ENCODE results near the gene SORBS1.
A peak's percentile ranks its signal among the peaks of the same experiment; 100 is the strongest.

SORBS1 gene

DNA sequence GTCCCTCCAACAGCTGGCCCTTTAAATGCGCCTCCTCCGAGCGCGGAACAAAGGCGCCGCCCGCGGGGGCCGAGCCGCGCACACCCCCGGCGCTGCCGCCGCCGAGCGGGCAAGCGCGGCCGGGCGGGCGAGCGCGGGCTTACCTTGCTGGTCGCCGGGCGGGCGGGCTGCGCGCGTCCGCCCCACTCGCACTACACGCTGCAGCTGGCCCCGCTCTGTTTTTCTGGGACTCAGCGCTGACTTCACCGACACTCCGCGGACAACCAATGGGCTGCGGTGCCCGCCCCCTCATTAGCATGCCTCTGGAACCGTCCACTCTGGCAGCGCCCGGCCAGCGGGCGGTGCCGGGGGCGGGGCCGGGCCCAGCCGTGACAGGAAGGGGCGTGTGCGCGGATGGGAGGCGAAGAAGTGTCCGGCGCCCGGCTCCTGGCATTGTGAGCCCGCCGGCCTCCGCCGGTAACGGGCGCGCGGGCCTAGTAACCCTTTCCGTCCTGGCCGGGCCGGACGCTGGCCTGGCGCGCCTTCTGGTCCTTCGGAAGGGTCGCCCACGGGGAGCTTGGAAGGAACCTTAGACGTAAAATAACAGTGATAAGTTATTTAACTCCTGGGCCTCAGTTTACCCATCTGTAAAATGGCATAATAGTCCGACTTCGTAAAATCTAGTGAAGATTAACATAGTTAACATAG lies at the start of gene SORBS1:
SORBS1 (minus strand) TSS at position 195 of the 687 bp plus-strand sequence. CDS start 120,236 bp downstream, outside the sequence.
- DNase-seq (ENCODE audit: low read depth): peak; percentile 97

DNA sequence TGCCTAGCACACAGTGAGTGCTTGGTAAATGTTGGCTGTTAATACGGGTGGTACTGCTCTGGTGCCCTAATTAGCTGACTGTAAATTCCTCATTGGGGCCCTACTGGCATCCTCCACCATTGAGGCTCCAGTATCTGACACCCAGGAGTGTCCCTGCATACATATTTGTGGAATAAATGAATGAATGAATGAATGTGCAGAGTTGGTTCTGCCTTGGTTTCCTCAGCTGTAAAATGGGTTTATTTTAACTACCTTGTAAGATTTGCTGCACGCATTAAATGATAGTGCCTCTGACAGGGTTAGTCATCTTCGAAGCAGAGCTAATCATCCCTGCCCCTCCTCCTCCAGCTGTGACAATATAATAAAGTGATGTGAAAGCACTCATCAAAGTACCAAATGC lies 49.6 kb upstream of the SORBS1 start:
- no peak for DNase-seq (ENCODE audit: low read depth)

DNA sequence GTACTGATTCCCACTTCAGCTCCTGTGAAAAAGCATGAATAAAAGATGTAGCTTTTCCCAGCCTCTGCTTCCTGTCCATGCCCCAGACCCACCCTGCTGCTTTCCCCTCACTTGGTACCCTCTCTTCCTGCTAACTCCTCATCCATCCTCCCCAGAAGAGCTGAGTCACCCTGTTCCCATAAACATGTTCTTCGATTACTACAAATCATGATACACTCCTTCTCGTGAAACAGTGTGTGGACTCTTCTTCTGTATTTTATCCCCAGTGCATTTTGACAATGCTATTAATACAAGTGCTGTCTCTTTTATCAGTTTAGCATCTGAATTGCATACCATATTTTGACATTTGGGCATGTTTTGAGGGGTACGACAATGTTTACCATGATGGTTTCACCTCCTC lies 45.8 kb upstream of the SORBS1 start:
- DNase-seq (ENCODE audit: low read depth): no peak

DNA sequence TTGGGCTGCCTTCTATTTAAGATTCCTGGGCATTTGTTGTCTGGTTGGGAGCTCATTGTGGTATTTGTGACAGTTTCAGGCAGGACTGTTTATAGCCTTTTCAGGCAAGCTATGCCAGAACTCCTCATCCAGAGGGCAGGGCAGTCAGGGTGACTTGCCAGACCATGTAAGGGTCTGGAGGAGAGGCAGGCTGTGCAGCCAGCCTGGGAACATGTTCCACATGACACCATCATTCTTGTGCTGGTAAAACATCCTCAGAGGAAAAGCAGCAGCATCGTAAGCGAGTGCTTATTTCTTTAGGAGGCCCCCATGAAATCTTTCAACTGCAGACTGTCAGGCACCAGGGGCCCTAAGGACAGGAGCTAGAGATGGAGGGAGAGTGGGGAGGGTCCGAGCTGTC lies 44.0 kb upstream of the SORBS1 start:
- DNase-seq (ENCODE audit: low read depth): peak; percentile 69

DNA sequence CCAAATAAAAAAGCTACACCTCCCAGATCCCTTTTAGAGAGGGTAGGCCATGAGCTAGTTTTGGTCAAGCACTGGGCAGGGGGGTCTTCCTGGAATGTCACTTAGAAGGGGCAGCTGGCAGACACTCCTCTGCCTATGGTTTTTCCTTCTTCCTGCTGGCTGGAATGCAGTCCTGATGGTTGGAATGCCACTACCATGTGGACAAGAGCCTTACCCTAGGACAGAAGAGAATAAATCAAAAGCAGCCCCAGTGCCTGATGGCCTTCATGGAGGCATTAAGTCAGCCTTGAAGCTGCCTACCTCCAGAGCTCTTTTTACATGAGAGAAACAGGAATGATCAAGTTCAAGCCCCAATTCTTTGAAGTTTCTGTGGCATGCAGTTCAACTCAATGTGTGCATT lies 43.5 kb upstream of the SORBS1 start:
- DNase-seq (ENCODE audit: low read depth): peak; percentile 39

DNA sequence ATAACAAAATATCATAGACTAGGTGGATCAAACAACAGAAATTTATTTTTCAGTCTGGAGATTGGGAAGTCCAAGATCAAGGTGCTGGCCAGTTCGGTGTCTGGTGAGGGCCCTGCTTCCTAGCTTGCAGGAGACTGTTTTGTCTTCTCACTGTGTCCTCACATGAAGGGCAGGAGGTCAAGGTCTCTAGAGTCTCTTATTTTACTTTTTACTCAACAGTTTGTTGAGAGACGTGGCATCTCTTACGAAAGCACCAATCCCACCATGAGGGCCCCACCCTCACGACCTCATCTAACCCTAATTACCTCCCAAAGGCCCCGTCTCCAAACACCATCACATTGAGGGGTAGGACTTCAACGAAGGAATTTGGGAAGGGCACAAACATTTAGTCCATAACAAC lies 41.2 kb upstream of the SORBS1 start:
- no peak for DNase-seq (ENCODE audit: low read depth)

DNA sequence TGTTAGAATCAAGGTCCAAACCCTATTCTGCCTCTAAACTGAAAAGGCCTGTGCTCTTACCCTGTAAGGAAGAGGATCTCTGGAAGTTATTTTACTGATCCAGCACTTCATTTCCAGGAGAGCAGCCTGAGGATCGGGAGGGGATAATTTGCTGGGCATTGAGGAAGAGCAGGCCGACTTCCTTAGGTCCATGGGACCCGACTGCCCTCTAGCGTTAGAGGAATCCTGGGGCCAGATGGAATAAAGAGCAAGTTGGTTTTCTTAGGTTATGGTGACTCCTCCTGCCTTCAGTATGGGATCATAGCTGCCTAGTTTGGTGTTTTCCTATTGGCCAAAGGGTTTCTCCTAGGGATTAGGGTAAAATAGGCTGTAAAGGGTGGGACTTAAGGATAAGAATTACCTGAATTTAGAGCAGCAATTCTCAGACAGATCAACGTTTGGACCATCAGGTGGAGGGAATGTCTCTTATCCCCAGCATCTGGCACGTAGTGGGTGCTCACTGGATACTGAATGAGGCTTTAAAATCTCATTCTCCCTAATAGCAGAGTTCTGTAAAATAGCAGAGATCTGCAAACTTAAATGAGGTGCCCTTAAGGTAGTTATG lies 40.0 kb upstream of the SORBS1 start:
- peak; percentile 86 for DNase-seq (ENCODE audit: low read depth)

DNA sequence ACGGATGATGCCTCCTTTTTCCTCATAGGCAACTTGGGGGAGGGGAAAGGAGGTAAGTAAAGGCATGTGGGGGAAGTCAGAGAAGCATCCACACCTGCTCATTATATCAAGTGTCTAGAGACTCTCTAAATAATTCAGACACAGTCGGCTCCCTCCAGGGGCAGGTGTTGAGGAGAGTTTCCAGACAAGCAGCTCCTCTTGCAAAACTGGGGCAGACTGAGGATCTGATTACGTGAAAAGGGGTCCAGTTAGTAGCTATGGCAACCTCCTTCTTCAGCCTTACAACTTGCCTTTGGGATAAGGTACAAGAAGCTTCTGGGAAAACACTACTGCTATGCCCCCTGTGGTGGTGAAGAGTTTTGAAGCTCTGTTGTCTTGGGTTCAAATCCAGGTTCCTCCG lies 39.0 kb upstream of the SORBS1 start:
- no peak for DNase-seq (ENCODE audit: low read depth)

DNA sequence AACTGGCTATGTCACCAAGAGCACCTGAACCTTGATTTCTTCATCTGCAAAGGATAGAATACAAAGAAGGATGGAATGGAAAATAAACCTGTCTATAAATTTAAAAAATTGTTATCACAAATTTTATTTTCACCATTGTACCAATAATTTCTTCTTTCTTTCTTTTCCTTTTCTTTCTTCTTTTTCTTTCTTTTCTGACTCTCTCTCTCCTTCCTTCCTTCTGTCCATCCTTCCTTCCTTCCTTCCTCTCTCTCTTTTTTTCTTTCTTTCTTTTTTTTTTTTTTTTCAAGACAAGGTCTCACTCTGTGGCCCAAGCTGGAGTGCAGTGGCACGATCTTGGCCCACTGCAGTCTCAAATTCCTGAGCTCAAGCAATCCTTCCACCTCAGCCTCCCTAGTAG lies 36.6 kb upstream of the SORBS1 start:
- DNase-seq (ENCODE audit: low read depth): no peak

DNA sequence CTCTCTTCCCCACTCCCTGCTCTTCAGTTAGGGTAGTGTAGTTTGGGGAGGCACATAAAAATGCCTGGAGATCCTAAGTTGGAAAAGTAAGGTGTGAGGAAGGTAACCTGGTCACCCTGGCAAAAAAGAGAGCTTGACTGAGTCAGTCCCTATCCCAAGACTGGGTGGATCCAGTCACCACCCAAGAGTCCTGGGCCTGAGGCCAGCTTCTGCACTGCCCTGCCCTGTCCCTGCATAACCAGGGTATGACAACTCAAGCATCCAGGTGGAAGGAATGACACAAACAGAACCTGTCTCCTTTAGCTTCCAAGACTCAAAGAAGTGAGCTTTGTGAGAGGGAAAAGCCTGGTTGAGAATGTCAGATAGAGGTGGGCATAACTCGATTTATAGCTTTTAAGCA lies 26.9 kb upstream of the SORBS1 start:
- no peak for DNase-seq (ENCODE audit: low read depth)

DNA sequence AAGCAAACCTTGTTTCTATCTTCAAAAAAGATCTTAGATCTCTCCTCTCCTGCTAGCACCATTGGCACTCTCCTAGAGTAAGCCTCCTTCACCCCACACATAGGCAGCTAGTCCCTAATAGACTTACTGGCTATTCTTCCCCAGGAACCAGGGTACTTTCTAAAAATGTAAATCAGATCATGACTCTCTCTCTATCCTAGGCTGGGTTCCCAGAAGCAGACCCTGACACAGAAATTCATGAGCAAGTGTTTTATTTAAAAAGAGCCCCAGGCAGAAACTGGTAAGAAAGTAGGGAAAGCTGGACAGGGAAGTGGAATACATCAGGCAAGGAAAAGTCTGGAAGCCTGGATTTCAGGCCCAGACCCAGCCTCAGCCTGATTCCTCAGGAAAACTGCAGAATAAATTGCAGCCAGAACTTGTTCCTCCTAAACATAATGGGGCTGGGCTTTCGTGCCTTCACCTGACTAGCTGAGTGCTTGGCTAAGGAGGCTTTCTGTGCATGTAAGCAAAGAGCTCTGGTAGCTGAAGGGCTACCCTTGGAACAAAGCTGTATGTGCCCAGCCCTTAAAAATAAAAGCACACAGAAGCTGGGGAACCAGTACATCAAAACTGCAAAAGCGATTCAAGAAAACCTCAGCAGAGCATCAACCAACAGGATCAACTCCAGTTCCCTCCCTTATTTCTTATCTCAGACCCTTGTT lies 18.8 kb upstream of the SORBS1 start:
- DNase-seq (ENCODE audit: low read depth): no peak

DNA sequence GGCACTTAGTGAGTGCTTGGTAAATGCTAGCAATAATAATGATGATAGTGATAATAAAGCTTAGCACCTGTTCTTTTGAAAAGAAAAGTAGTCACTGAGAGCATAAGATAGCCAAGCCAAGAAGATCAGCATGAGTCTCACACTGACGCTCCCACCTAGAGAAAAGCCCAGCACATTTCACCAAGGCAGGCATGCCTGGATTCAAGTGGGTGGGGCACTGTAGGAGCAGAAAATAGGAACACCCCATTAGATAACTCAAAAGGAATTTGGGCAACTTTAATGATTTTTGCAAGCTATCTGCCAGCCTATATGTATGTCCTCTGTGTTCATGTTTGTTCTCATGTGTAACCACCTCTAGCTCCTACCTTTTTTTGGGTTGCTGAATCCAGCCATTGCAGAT lies 18.1 kb upstream of the SORBS1 start:
- no peak for DNase-seq (ENCODE audit: low read depth)

DNA sequence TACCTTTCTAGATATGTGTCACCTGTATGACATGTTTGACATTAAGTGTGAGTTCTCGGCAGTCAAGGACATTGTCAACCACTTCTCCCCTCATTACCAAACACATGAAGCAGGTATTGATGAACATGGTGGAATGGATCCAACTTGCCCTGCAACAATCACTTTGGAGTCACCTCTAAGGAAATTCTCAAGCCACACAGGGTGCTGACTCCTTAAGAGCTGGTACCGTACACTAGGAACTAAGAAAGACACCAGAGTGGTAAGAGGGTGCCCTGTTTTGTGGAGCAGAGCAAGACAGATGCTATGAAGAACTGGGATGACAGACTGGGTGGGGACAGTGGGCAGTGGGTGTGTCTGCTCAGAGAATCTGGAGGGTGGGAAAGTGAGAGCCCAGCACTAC lies 17.4 kb upstream of the SORBS1 start:
- DNase-seq (ENCODE audit: low read depth): no peak

DNA sequence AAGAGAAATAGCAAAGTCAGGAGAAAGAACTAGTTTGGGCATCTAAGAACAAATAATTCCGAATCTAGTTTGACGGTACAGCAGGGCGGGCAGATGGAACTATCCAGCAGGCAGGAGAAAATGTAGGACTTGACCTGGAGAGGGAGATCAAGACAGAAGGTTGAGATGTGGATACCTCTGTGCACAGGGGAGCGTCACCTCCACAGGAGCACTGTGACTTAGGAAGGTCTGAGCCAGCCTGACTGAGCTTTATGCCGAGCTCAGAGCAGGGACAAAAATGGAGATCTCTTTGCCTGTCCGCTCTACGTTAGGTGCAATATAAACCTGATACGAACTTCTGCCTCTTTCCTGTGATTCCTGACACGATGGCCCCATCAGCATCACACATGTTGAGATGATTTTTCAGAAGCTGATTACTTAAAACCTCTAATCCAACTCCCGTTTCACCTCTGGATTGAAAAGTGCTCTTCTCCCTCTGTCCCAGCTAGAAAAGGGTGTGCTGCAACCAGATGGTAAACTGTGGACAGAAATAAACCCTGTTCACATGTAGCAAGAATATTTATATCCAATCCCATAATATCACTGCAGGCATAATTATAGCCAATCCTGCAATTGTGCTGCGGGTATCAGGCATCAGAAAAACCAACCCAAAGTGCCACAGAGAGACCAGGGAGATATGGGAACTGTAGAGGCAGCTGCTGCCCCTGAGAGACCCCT lies 13.6 kb upstream of the SORBS1 start:
- no peak for DNase-seq (ENCODE audit: low read depth)

DNA sequence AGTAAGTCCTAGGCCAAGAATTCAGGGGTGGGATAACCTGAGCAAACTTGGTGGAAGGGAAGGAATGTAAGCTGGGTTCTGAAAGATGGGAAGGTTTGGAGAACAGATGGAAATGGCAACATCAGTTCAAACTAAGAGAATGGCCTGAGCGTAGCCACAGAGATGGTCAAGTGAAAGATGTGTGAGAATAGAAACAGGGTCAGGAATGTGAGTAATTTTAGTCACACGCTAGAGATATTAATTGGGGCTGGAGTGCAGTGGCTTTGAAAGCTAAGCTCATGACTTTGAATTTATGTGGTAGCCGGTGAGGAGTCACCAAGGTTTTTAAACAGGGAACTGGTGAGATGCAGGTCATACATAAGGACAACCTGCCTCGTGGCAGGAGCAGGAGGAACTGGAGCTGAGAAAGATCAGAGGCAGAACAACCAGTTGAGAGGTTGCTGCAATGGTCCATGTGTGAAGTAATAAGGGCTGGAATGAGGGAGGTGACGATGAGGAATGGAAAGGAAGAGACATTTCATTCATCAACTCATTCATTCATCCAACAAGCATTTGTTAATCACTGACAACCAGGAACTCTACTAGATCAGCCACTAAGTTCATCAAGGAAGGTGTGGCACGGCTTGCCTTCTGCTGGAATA lies 12.9 kb upstream of the SORBS1 start:
- no peak for DNase-seq (ENCODE audit: low read depth)

DNA sequence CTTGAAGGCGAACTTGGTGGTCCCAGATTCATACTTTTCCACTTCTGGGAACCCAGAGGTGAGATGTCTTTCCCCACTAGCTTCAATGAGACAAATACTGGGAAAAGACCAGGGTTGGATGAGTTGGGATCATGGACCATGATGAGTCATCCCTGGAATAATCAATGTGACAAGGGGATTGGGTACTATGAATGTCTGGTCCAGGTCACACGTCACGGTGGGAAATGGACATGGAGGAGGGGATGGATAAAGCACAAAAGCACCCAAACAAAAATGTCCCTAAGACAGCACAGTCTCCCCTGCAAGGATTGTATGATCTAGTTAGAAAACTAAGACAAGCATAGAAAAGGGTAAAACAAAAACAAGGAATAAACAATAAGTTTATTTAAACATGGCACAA lies 12.4 kb upstream of the SORBS1 start:
- no peak for DNase-seq (ENCODE audit: low read depth)

DNA sequence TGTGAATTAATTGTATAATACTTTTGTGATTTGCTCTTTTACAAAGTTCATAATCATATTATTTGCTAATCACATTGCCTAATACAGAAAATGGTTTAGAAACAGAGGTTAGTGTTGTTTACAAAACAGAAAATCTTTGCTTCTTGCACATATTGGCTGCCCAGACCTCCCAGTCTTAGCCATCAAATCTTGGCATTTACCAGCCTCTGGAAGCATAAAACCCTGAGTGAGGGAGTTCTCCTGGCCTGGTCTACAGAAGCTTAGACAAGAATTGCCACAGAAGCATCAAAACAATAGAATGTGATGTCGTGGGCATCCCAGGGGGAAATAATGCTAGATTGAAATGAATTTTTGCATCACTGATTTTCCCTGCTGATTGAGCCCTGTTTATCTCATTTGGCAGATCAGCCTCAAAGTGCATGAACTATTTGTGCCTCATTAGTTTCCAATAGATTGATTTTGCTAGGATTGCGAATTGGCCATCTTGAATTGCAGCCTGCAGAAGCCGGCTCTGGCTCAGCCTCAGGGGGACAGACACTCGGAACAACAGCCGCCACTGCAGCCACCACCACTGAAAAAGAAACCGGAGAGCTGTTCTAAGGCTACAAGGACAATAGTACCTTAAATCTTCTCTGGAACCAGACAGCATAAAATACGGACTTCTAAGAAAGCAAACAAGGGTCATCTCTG lies 11.1 kb upstream of the SORBS1 start:
- DNase-seq (ENCODE audit: low read depth): no peak

DNA sequence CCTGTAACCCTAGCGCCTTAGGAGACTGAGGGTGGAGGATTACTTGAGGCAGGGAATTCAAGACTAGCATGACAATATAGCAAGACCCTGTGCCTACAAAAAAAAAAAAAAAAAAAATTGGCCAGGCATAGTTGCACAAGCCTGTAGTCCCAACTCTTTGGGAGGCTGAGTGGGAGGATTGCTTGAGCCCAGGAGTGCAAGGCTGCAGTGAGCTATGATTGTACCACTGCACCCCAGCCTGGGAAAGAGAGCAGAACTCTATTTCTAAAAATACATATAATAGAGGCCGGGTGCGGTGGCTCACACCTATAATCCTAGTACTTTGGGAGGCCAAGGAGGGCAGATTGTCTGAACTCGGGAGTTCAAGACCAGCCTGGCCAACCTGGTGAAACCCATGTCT lies 10.2 kb upstream of the SORBS1 start:
- DNase-seq (ENCODE audit: low read depth): no peak

DNA sequence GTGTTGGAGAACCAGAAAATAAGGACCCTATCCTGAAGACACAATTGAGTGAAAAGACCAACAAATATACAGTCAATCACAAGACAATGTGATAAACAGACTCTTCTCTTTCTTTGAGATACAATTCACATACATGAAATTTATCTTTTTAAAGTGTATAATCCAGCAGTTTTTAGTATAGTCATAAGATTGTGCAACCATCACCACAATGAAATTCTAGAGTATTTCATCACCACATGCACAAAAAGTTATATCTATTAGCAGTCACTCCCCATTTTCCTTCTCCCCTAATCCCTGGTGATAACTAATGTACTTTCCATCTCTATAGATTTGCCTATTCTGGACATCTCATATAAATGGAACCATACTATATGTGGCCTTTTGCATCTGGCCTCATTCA lies 8.2 kb upstream of the SORBS1 start:
- DNase-seq (ENCODE audit: low read depth): no peak

DNA sequence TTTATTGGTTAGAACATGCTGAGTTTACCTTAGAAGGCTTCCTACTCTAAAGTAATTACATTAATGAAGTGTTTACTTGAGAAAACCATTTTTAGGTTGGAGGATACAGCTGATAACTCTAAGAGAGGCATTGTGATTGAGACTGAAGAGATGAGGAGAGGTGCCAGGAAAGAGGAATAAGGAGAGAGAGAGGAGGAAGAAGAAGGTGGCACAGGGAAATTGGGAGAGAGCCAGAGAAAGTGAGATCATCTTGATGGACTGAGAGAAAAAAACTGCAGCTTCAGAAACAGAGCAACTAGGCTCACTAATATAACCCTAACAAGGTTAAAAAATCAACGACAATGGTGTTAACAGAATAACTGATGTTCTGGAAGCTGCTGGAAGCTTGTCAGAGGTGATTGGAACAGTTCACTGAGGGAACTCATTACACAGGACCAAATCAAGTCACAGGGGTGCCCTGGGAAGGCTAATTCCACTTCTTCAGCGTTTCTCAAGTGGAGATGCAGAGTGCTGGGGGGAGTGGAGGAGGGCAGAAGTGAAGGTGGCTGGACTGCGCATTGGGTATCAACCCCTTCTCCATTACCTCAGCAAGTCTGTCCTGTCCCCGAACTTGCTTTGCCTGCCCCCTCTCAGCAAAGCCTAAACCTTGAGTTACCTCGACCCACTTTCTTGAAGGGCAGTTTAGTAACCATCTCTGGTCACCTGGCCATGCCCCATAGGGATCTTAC lies 6.9 kb upstream of the SORBS1 start:
- no peak for DNase-seq (ENCODE audit: low read depth)

DNA sequence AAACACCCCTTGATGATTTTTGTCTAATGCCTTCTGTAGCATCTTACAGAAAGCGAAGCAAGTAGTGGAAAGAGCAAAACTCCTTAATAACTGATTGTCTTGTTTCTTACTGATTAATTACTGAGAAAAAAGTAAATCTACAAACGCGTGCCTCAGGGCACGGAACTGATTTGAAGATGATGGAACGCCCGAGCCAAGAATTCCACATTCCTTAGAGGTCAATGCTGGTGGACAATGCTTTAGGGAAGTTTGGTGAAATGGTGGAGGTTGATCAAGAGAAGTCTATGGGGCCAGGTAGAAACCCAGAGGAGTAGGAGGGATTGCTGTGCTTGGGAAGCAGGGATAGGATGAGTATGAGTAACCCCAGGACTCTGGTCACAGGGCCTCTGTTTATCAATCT lies 5.0 kb upstream of the SORBS1 start:
- no peak for DNase-seq (ENCODE audit: low read depth)
